ENCODE measurements around the gene SMKR1.
"Not testable (repeated sequence)": the region's sequence is repeated elsewhere in the genome, so short reads cannot be mapped to it uniquely, and the experiment has no call there.

Gene SMKR1

DNA sequence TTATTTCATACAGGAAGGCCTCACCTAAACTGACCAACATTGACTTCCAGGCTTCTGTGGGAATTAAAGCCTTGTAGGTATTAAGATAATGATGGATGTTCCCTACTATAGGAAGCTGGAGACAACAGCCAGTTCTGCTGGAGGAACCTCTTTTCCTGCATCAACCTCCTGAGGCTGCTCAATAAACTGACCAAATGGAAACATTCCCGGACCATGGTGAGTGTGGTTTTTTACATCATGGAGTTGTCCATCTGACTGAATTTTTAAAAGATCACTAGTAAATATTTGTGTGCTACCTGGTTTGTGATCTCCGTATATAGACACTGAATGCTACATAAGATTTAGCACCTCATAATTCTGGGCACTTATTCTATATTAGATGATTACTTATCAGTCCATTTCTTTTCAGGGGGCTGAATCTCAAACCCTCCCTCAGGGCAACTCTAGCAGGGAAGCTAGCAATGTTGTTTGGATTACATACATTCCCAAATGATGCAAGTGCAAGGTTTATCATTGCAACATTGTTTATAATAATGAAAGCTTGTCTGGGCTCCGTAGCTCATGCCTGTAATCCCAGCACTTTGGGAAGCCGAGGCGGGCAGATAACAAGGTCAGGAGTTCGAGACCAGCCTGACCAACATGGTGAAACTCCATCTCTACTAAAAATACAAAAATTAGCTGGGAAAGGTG, 21.5 kb upstream of the SMKR1 start:
- H3K27me3 ChIP-seq (ENCODE audit: control insufficient read depth in 1 of 2, insufficient read depth in 1 of 2, low read length in 2 of 2) = no peaks in the 10 kb centered on the region
- 71% methylated on average over 4 of the region's 6 CpGs for WGBS
- H2BK15ac ChIP-seq (ENCODE audit: low read depth, poor library complexity, severe bottlenecking) = no peak overlapping the region
- no peak overlapping the region for H2AK5ac ChIP-seq (ENCODE audit: low read length, severe bottlenecking)
- no peak overlapping the region for H3K27ac ChIP-seq (ENCODE audit: low read length, poor library complexity, severe bottlenecking)
- no peak overlapping the region for H2AFZ ChIP-seq (ENCODE audit: low read depth, low read length)
- peak; percentile 86 for DNase-seq
- H3K23ac ChIP-seq (ENCODE audit: low read length in 2 of 2) = no peak overlapping the region
- no peaks in the 10 kb centered on the region for H3K36me3 ChIP-seq (ENCODE audit: control insufficient read depth in 1 of 2, insufficient read depth in 2 of 2, low read depth in 1 of 2, low read length in 2 of 2)
- H2BK5ac ChIP-seq (ENCODE audit: low read depth, low read length, poor library complexity, severe bottlenecking) = no peak overlapping the region
- no peak overlapping the region for H3K18ac ChIP-seq (ENCODE audit: low read depth in 1 of 2, low read length in 2 of 2)
- no peaks in the 10 kb centered on the region for H3K4me1 ChIP-seq (ENCODE audit: control insufficient read depth, insufficient read depth, low read depth, low read length)
- no peak overlapping the region for H4K8ac ChIP-seq (ENCODE audit: low read length)
- no peak overlapping the region for H3K9ac ChIP-seq (ENCODE audit: low read length)
- H4K91ac ChIP-seq (ENCODE audit: low read length) = no peak overlapping the region
- no peak overlapping the region for H2BK12ac ChIP-seq (ENCODE audit: low read length in 2 of 2)
- H3K9me3 ChIP-seq (ENCODE audit: control insufficient read depth, low read length) = no peaks in the 10 kb centered on the region
- no peak overlapping the region for H3K14ac ChIP-seq (ENCODE audit: low read length in 2 of 2)
- H3K4me3 ChIP-seq (ENCODE audit: insufficient read depth in 1 of 2, low read depth in 1 of 2, low read length in 2 of 2) = no peak overlapping the region
- no peak overlapping the region for H2BK120ac ChIP-seq (ENCODE audit: low read depth, low read length)
- no peaks in the 10 kb centered on the region for H3K79me1 ChIP-seq (replicated peaks; ENCODE audit: low read length, poor library complexity, severe bottlenecking)
- no peak overlapping the region for H3K4ac ChIP-seq (ENCODE audit: low read depth in 1 of 2, low read length in 2 of 2)
- no peak overlapping the region for H3K4me2 ChIP-seq (ENCODE audit: low read length, poor library complexity, severe bottlenecking)

DNA sequence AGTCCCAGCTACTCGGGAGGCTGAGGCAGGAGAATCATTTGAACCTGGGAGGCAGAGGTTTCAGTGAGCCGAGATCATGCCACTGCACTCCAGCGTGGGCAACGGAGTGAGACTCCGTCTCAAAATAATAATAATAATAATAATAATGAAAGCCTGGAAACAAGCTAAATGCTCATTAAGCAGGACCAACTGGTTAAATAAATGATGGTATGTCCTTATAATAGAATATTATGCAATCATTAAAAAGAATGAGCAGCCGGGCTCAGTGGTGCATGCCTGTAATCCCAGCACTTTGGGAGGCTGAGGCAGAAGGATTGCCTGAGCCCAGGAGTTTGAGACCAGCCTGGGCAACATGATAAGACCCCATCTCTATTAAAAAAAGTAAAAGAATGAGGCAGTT, 21.0 kb upstream of the SMKR1 start:
- H3K14ac ChIP-seq (ENCODE audit: low read length in 2 of 2); H2BK120ac ChIP-seq (ENCODE audit: low read depth, low read length); H3K23ac ChIP-seq (ENCODE audit: low read length in 2 of 2); DNase-seq; H3K9me3 ChIP-seq (ENCODE audit: control insufficient read depth, low read length); H3K18ac ChIP-seq (ENCODE audit: low read depth in 1 of 2, low read length in 2 of 2); H3K36me3 ChIP-seq (ENCODE audit: control insufficient read depth in 1 of 2, insufficient read depth in 2 of 2, low read depth in 1 of 2, low read length in 2 of 2); H3K4ac ChIP-seq (ENCODE audit: low read depth in 1 of 2, low read length in 2 of 2); H2BK12ac ChIP-seq (ENCODE audit: low read length in 2 of 2); H2AK5ac ChIP-seq (ENCODE audit: low read length, severe bottlenecking); H3K9ac ChIP-seq (ENCODE audit: low read length); H2BK15ac ChIP-seq (ENCODE audit: low read depth, poor library complexity, severe bottlenecking); H3K4me2 ChIP-seq (ENCODE audit: low read length, poor library complexity, severe bottlenecking); H2BK5ac ChIP-seq (ENCODE audit: low read depth, low read length, poor library complexity, severe bottlenecking); H3K4me3 ChIP-seq (ENCODE audit: insufficient read depth in 1 of 2, low read depth in 1 of 2, low read length in 2 of 2); H3K27ac ChIP-seq (ENCODE audit: low read length, poor library complexity, severe bottlenecking); H3K4me1 ChIP-seq (ENCODE audit: control insufficient read depth, insufficient read depth, low read depth, low read length); H3K27me3 ChIP-seq (ENCODE audit: control insufficient read depth in 1 of 2, insufficient read depth in 1 of 2, low read length in 2 of 2); H4K8ac ChIP-seq (ENCODE audit: low read length); H3K79me1 ChIP-seq (replicated peaks; ENCODE audit: low read length, poor library complexity, severe bottlenecking); H2AFZ ChIP-seq (ENCODE audit: low read depth, low read length); H4K91ac ChIP-seq (ENCODE audit: low read length): not testable (repeated sequence)
- 94% methylated on average over 2 of the region's 6 CpGs for WGBS

DNA sequence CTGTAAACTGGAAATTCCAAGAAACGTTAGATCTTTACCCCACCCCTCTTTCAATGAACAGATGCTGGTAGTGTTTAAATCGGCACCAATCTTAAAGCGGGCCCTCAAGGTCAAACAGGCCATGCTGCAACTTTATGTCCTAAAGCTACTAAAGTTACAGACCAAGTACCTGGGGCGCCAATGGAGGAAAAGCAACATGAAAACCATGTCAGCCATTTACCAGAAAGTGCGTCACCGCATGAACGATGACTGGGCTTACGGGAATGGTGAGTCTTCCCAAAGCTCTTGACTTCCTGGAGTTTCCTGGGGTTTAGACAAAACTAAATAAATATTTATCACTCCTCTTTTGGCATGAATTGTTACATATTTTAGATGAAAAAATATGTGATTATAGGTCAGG, 19.6 kb upstream of the SMKR1 start:
- no peak overlapping the region for H3K9ac ChIP-seq (ENCODE audit: low read length)
- no peaks in the 10 kb centered on the region for H3K9me3 ChIP-seq (ENCODE audit: control insufficient read depth, low read length)
- no peak overlapping the region for H2AK5ac ChIP-seq (ENCODE audit: low read length, severe bottlenecking)
- no peak overlapping the region for H2BK12ac ChIP-seq (ENCODE audit: low read length in 2 of 2)
- H3K79me1 ChIP-seq (replicated peaks; ENCODE audit: low read length, poor library complexity, severe bottlenecking) = no peaks in the 10 kb centered on the region
- H3K4me1 ChIP-seq (ENCODE audit: control insufficient read depth, insufficient read depth, low read depth, low read length) = no peaks in the 10 kb centered on the region
- H3K4me2 ChIP-seq (ENCODE audit: low read length, poor library complexity, severe bottlenecking) = no peak overlapping the region
- H4K91ac ChIP-seq (ENCODE audit: low read length) = no peak overlapping the region
- no peak overlapping the region for H3K23ac ChIP-seq (ENCODE audit: low read length in 2 of 2)
- no peak overlapping the region for H3K18ac ChIP-seq (ENCODE audit: low read depth in 1 of 2, low read length in 2 of 2)
- H3K14ac ChIP-seq (ENCODE audit: low read length in 2 of 2) = no peak overlapping the region
- 97% methylated on average over 6 of the region's 8 CpGs for WGBS
- H3K4ac ChIP-seq (ENCODE audit: low read depth in 1 of 2, low read length in 2 of 2) = no peak overlapping the region
- no peak overlapping the region for H2BK120ac ChIP-seq (ENCODE audit: low read depth, low read length)
- no peak for DNase-seq
- H3K4me3 ChIP-seq (ENCODE audit: insufficient read depth in 1 of 2, low read depth in 1 of 2, low read length in 2 of 2) = no peak overlapping the region
- H3K27ac ChIP-seq (ENCODE audit: low read length, poor library complexity, severe bottlenecking) = no peak overlapping the region
- no peak overlapping the region for H2AFZ ChIP-seq (ENCODE audit: low read depth, low read length)
- H2BK15ac ChIP-seq (ENCODE audit: low read depth, poor library complexity, severe bottlenecking) = no peak overlapping the region
- no peaks in the 10 kb centered on the region for H3K36me3 ChIP-seq (ENCODE audit: control insufficient read depth in 1 of 2, insufficient read depth in 2 of 2, low read depth in 1 of 2, low read length in 2 of 2)
- H2BK5ac ChIP-seq (ENCODE audit: low read depth, low read length, poor library complexity, severe bottlenecking) = no peak overlapping the region
- no peak overlapping the region for H4K8ac ChIP-seq (ENCODE audit: low read length)
- H3K27me3 ChIP-seq (ENCODE audit: control insufficient read depth in 1 of 2, insufficient read depth in 1 of 2, low read length in 2 of 2) = no peaks in the 10 kb centered on the region

DNA sequence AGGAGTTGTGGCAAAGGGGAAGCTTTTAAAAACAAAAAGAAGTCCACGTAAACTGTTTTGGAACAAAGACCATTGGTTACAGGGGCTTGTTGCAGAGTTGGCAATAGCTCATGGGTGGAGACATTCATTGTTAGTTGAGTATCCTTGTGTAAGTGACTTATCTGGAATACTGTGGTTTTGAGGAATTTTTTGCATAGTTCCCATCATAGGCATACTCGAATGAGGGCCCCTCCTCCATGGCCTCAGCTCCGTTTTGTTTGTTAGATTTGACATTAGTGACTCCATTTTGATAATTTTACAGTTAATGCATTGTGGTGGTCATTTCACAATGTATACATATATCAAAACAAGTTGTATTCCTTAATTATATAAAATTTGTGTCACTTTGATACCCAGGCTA, 12.8 kb upstream of the SMKR1 start:
- Histone ChIP-seq H4K8ac (ENCODE audit: low read length) (no peak overlapping the region), H2BK120ac (ENCODE audit: low read depth, low read length) (no peak overlapping the region), H3K9me3 (ENCODE audit: control insufficient read depth, low read length) (no peaks in the 10 kb centered on the region), H3K4ac (ENCODE audit: low read depth in 1 of 2, low read length in 2 of 2) (no peak overlapping the region), H3K36me3 (ENCODE audit: control insufficient read depth in 1 of 2, insufficient read depth in 2 of 2, low read depth in 1 of 2, low read length in 2 of 2) (no peaks in the 10 kb centered on the region), H3K4me1 (ENCODE audit: control insufficient read depth, insufficient read depth, low read depth, low read length) (no peaks in the 10 kb centered on the region), H2BK15ac (ENCODE audit: low read depth, poor library complexity, severe bottlenecking) (no peak overlapping the region), H2AFZ (ENCODE audit: low read depth, low read length) (no peak overlapping the region), H3K9ac (ENCODE audit: low read length) (peak overlapping the region; percentile 23), H2BK12ac (ENCODE audit: low read length in 2 of 2) (no peak overlapping the region), H3K14ac (ENCODE audit: low read length in 2 of 2) (no peak overlapping the region), H2BK5ac (ENCODE audit: low read depth, low read length, poor library complexity, severe bottlenecking) (no peak overlapping the region), H3K18ac (ENCODE audit: low read depth in 1 of 2, low read length in 2 of 2) (no peak overlapping the region), H3K79me1 (replicated peaks; ENCODE audit: low read length, poor library complexity, severe bottlenecking) (no peaks in the 10 kb centered on the region), H3K27ac (ENCODE audit: low read length, poor library complexity, severe bottlenecking) (no peak overlapping the region), H3K23ac (ENCODE audit: low read length in 2 of 2) (no peak overlapping the region), H4K91ac (ENCODE audit: low read length) (no peak overlapping the region), H3K4me3 (ENCODE audit: insufficient read depth in 1 of 2, low read depth in 1 of 2, low read length in 2 of 2) (no peak overlapping the region), H3K4me2 (ENCODE audit: low read length, poor library complexity, severe bottlenecking) (no peak overlapping the region), H2AK5ac (ENCODE audit: low read length, severe bottlenecking) (no peak overlapping the region), H3K27me3 (ENCODE audit: control insufficient read depth in 1 of 2, insufficient read depth in 1 of 2, low read length in 2 of 2) (no peaks in the 10 kb centered on the region)
- DNase-seq = peak; percentile 79
- 68% methylated on average over 1 of the region's 3 CpGs for WGBS

Measured in mesenchymal stem cell (in vitro differentiated cells and primary cell).